Measurements from ENCODE around the gene ZNF527. TPM values are rescaled to one million over a fixed set of nuclear protein-coding genes. Genes with fewer than 3 reads are reported as not detected.
"Not testable (repeated sequence)": the region's sequence is repeated elsewhere in the genome, so short reads cannot be mapped to it uniquely, and the experiment has no call there.

The ZNF527 gene
- total RNA-seq, 1 donor from 2014 or later: 4.9 TPM

DNA sequence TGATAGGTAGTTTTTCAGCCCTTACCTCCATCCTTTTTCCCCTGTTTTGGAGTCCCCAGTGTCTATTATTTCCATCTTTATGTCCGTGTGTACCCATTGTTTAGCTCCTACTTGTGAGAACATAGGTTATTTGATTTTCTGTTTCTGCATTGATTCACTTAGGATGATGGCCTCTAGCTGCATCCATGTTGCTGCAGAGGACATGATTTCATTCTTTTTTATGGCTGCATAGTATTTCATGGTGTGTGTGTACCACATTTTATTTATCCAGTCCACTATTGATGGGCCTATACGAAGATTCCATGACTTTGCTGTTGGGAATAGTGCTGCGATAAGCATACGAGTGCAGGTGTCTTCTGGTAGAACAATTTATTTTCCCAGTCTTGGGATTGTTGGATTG, 15.0 kb upstream of the ZNF527 start:
- Mint-ChIP-seq H3K4me1 (ENCODE audit: unreplicated experiment) (no peaks in the 10 kb centered on the region), H3K27me3 (ENCODE audit: unreplicated experiment) (peaks cover 1% of the 10 kb centered on the region), H3K9me3 (ENCODE audit: unreplicated experiment) (no peaks in the 10 kb centered on the region), H3K4me3 (ENCODE audit: unreplicated experiment) (peak overlapping the region; percentile 16), H3K27ac (ENCODE audit: unreplicated experiment) (no peak overlapping the region), H3K36me3 (ENCODE audit: low read depth, unreplicated experiment) (peaks cover 39% of the 10 kb centered on the region)
- TF ChIP-seq, protein P1, sequence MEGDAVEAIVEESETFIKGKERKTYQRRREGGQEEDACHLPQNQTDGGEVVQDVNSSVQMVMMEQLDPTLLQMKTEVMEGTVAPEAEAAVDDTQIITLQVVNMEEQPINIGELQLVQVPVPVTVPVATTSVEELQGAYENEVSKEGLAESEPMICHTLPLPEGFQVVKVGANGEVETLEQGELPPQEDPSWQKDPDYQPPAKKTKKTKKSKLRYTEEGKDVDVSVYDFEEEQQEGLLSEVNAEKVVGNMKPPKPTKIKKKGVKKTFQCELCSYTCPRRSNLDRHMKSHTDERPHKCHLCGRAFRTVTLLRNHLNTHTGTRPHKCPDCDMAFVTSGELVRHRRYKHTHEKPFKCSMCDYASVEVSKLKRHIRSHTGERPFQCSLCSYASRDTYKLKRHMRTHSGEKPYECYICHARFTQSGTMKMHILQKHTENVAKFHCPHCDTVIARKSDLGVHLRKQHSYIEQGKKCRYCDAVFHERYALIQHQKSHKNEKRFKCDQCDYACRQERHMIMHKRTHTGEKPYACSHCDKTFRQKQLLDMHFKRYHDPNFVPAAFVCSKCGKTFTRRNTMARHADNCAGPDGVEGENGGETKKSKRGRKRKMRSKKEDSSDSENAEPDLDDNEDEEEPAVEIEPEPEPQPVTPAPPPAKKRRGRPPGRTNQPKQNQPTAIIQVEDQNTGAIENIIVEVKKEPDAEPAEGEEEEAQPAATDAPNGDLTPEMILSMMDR (IDR thresholded peaks at IDR 0.05; ENCODE audit: unreplicated experiment): no peak
- DNase-seq (ENCODE audit: low spot score): no peak

DNA sequence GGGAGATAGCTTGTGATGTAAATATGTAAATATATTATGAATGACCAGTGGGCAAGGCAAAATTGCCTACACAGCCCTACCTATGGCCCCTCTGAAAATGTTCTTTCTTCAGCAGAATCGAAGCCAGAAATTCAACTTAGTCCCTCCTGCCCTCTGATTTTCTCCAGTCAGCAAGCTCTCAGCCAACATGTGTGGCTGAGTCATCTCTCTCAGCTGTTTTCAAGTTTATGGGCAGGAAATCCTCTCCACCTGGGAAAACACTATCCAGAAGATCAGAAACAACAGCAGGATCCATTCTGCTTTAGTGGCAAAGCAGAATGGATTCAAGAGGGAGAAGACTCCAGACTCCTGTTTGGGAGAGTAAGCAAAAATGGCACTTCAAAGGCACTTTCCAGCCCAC, 8.9 kb upstream of the ZNF527 start:
- H3K36me3 Mint-ChIP-seq (ENCODE audit: low read depth, unreplicated experiment): peaks cover 74% of the 10 kb centered on the region
- TF ChIP-seq, protein P1 (IDR thresholded peaks at IDR 0.05; ENCODE audit: unreplicated experiment): no peak
- peak overlapping the region; percentile 93 for H3K27ac Mint-ChIP-seq (ENCODE audit: unreplicated experiment)
- H3K9me3 Mint-ChIP-seq (ENCODE audit: unreplicated experiment): peaks cover 27% of the 10 kb centered on the region
- H3K27me3 Mint-ChIP-seq (ENCODE audit: unreplicated experiment): peaks cover 2% of the 10 kb centered on the region
- H3K4me3 Mint-ChIP-seq (ENCODE audit: unreplicated experiment): peak overlapping the region; percentile 70
- H3K4me1 Mint-ChIP-seq (ENCODE audit: unreplicated experiment): peaks cover 14% of the 10 kb centered on the region
- no peak for DNase-seq (ENCODE audit: low spot score)

DNA sequence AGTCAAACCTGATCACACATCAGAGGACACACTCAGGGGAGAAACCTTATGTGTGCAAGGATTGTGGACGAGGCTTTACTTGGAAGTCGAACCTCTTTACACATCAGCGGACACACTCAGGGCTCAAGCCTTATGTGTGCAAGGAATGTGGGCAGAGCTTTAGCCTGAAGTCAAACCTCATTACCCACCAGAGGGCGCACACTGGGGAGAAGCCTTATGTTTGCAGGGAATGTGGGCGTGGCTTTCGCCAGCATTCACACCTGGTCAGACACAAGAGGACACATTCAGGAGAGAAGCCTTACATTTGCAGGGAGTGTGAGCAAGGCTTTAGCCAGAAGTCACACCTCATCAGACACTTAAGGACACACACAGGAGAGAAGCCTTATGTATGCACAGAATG, 8.2 kb upstream of the ZNF527 start:
- Mint-ChIP-seq H3K27me3 (ENCODE audit: unreplicated experiment) (peaks cover 2% of the 10 kb centered on the region), H3K36me3 (ENCODE audit: low read depth, unreplicated experiment) (peaks cover 66% of the 10 kb centered on the region), H3K4me3 (ENCODE audit: unreplicated experiment) (peak overlapping the region; percentile 70), H3K9me3 (ENCODE audit: unreplicated experiment) (peaks cover 27% of the 10 kb centered on the region), H3K4me1 (ENCODE audit: unreplicated experiment) (peaks cover 14% of the 10 kb centered on the region), H3K27ac (ENCODE audit: unreplicated experiment) (no peak overlapping the region)
- TF ChIP-seq, protein P1 (IDR thresholded peaks at IDR 0.05; ENCODE audit: unreplicated experiment): no peak
- DNase-seq (ENCODE audit: low spot score): no peak

DNA sequence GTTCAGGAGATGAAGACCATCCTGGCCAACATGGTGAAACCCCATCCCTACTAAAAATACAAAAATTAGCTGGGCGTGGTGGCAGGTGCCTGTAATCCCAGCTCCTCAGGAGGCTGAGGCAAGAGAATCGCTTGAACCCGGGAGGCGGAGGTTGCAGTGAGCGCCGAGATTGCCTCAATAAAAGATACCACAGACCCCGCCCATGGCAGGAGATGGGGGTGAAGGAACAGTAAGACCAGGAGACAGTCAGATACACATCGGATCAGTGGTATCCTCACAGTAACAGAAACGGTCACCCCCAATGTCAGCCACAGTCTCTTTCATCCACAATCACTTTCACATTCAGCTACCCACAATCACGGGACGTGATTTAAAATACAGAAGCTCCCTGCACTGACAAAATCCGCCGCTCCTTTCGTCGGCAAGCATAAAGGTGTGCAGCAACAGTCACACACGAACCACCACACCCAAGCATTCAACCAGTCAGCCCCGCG, 466 bp upstream of the ZNF527 start:
- Mint-ChIP-seq H3K36me3 (ENCODE audit: low read depth, unreplicated experiment) (peaks cover 25% of the 10 kb centered on the region), H3K4me3 (ENCODE audit: unreplicated experiment) (peak overlapping the region; percentile 98)
- not testable (repeated sequence) for H3K27ac Mint-ChIP-seq (ENCODE audit: unreplicated experiment); H3K27me3 Mint-ChIP-seq (ENCODE audit: unreplicated experiment); DNase-seq (ENCODE audit: low spot score); H3K9me3 Mint-ChIP-seq (ENCODE audit: unreplicated experiment); H3K4me1 Mint-ChIP-seq (ENCODE audit: unreplicated experiment)

DNA sequence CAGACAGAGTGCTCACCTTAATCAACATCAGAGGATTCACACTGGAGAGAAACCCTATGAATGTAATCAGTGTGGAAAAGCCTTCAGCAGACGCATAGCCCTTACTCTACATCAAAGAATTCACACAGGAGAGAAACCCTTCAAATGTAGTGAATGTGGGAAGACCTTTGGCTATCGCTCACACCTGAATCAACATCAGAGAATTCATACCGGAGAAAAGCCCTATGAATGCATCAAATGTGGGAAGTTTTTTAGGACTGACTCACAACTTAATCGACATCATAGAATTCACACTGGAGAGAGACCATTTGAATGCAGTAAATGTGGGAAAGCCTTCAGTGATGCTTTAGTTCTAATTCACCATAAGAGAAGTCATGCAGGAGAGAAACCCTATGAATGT, 18.3 kb downstream of the ZNF527 start:
- H3K9me3 Mint-ChIP-seq (ENCODE audit: unreplicated experiment): peaks cover 44% of the 10 kb centered on the region
- H3K27ac Mint-ChIP-seq (ENCODE audit: unreplicated experiment): no peak overlapping the region
- DNase-seq (ENCODE audit: low spot score): no peak
- peaks cover 60% of the 10 kb centered on the region for H3K36me3 Mint-ChIP-seq (ENCODE audit: low read depth, unreplicated experiment)
- peak overlapping the region; percentile 81 for H3K4me3 Mint-ChIP-seq (ENCODE audit: unreplicated experiment)
- no peaks in the 10 kb centered on the region for H3K27me3 Mint-ChIP-seq (ENCODE audit: unreplicated experiment)
- no peaks in the 10 kb centered on the region for H3K4me1 Mint-ChIP-seq (ENCODE audit: unreplicated experiment)
- TF ChIP-seq, protein P1 (IDR thresholded peaks at IDR 0.05; ENCODE audit: unreplicated experiment): no peak

DNA sequence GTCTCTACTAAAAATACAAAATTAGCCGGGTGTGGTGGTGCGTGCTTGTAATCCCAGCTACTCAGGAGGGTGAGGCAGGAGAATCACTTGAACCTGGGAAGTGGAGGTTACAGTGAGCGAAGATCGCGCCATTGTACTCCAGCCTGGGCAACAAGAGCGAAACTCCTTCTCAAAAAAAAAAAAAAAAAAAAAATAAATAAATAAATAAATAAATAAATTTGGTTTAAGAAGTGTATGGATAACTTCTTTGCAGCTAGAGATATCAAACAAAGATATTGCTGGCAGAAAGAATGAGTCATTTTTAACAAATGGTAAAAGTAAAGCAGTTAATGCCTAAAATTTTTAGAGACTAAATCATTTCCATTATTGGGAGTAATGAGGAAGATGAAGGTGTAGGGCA, 20.5 kb downstream of the ZNF527 start:
- not testable (repeated sequence) for H3K4me3 Mint-ChIP-seq (ENCODE audit: unreplicated experiment)
- peaks cover 51% of the 10 kb centered on the region for H3K36me3 Mint-ChIP-seq (ENCODE audit: low read depth, unreplicated experiment)

More for the DNA sequence above, 20.5 kb downstream of the ZNF527 start:
- H3K4me1 Mint-ChIP-seq (ENCODE audit: unreplicated experiment); H3K27me3 Mint-ChIP-seq (ENCODE audit: unreplicated experiment); DNase-seq (ENCODE audit: low spot score); H3K27ac Mint-ChIP-seq (ENCODE audit: unreplicated experiment): not testable (repeated sequence)
- H3K9me3 Mint-ChIP-seq (ENCODE audit: unreplicated experiment): peaks cover 47% of the 10 kb centered on the region
